Endothelial cell of umbilical vein (primary cell): ENCODE data around the gene CEP295NL. TPM values are rescaled to one million over a fixed set of nuclear protein-coding genes. Genes with fewer than 3 reads are reported as not detected.

ENCODE experiments used
- BruUV-seq: library from RNA; stranded (reverse); fragments of 400-500 nt; replicated peaks from 2 replicates; lab custom pipeline; 2021; lab: Mats Ljungman, UMichigan
- CTCF ChIA-PET: fragments of 300-600, 350-600 bp; sonication (Branson Sonifier 250); formaldehyde crosslinking; loops from one replicate; lab custom pipeline; 2021; ENCODE audit warnings: antibody characterized with exemption, inconsistent platforms; lab: Charles Lee
- POLR2A ChIA-PET: fragments of 300-600, 350-600 bp; sonication (Branson Sonifier 250); formaldehyde crosslinking; loops from one replicate; lab custom pipeline; 2021; ENCODE audit warnings: antibody characterized with exemption, inconsistent platforms; lab: Charles Lee
- DNase-seq: peaks from one replicate; pipeline ENCODE4 v3.0.0-alpha.2; 2011; ENCODE audit warnings: low read depth, low spot score
- FAIRE-seq: peaks from 2 replicates; lab custom pipeline; 2011; peaks lifted over from hg19 to GRCh38; lab: Jason Lieb, UNC
- H2AFZ ChIP-seq: 2 replicates; pipeline ENCODE4 v1.6.0; 2012; ENCODE audit warnings: low read depth, low read length, control low read depth, inconsistent platforms
- H3K27ac ChIP-seq: 2 replicates; pipeline ENCODE4 v1.5.1; 2011; ENCODE audit warnings: low read depth, mild to moderate bottlenecking, control low read depth, low read length, moderate library complexity; ENCODE audit not compliant: insufficient read depth
- H3K27me3 ChIP-seq, 2 experiments: 2 replicates each; pipeline versions ENCODE4 v1.6.0 to v1.6.1; 2011; ENCODE audit warnings: low read length in 2 of 2, mixed read lengths in 1 of 2; ENCODE audit not compliant: control insufficient read depth in 2 of 2, insufficient read depth in 2 of 2
- H3K36me3 ChIP-seq, 2 experiments: 2 replicates in 1 of 2; 3 replicates in 1 of 2; pipeline ENCODE4 v1.5.1; 2011; ENCODE audit warnings: low read length in 2 of 2, mild to moderate bottlenecking in 1 of 2, moderate library complexity in 1 of 2; ENCODE audit not compliant: control insufficient read depth in 2 of 2, insufficient read depth in 2 of 2; ENCODE audit errors: extremely low read depth in 1 of 2
- H3K4me1 ChIP-seq: 3 replicates; pipeline ENCODE4 v1.5.1; 2011; ENCODE audit warnings: mild to moderate bottlenecking, low read length; ENCODE audit not compliant: control insufficient read depth, insufficient read depth; ENCODE audit errors: extremely low read depth
- H3K4me2 ChIP-seq: 2 replicates; pipeline ENCODE4 v1.6.1; 2011; ENCODE audit warnings: low read length, control low read depth, mixed read lengths; ENCODE audit not compliant: insufficient read depth
- H3K4me3 ChIP-seq, 3 experiments: fragments of 200-600 bp in 1 of 3; sonication (generic), shearing (Covaris generic) in 1 of 3; replicated peaks in 1 of 3; 2 replicates each; pipeline ENCODE4 v1.5.1; 2011 to 2016; ENCODE audit warnings: control low read depth in 3 of 3, low read length in 3 of 3, mild to moderate bottlenecking in 2 of 3, inconsistent platforms in 1 of 3, low read depth in 1 of 3, moderate library complexity in 1 of 3; ENCODE audit not compliant: insufficient read depth in 1 of 3
- H3K79me2 ChIP-seq: 2 replicates; pipeline ENCODE4 v1.6.0; 2012; ENCODE audit warnings: low read length, inconsistent platforms; ENCODE audit not compliant: control insufficient read depth, insufficient read depth
- H3K9ac ChIP-seq: replicated peaks from 2 replicates; pipeline ENCODE3; 2011; ENCODE audit warnings: low read length, control low read depth; ENCODE audit not compliant: insufficient read depth; ENCODE audit errors: extremely low read depth
- H3K9me1 ChIP-seq: replicated peaks from 3 replicates; pipeline ENCODE4 v1.6.0; 2011; ENCODE audit warnings: mild to moderate bottlenecking, low read length; ENCODE audit not compliant: control insufficient read depth, insufficient read depth; ENCODE audit errors: extremely low read depth
- H3K9me3 ChIP-seq: replicated peaks from 2 replicates; pipeline ENCODE4 v1.5.1; 2012; ENCODE audit warnings: low read length, inconsistent platforms; ENCODE audit not compliant: control insufficient read depth, insufficient read depth
- H4K20me1 ChIP-seq: replicated peaks from 2 replicates; pipeline ENCODE3; 2011; ENCODE audit warnings: mild to moderate bottlenecking, low read length; ENCODE audit not compliant: control insufficient read depth, insufficient read depth; ENCODE audit errors: extremely low read depth
- EZH2 ChIP-seq: IDR thresholded peaks from 2 replicates; pipeline ENCODE4 v1.6.1; 2012; ENCODE audit warnings: borderline replicate concordance, low read depth, mild to moderate bottlenecking, moderate library complexity, low read length, inconsistent platforms; ENCODE audit not compliant: severe bottlenecking
- FOS ChIP-seq: IDR thresholded peaks from 2 replicates; pipeline ENCODE4 v1.6.1; 2011; ENCODE audit warnings: mild to moderate bottlenecking, low read length, moderate library complexity, borderline replicate concordance; ENCODE audit not compliant: insufficient read depth
- GATA2 ChIP-seq: IDR thresholded peaks from 2 replicates; pipeline ENCODE4 v1.7.0; 2011; ENCODE audit warnings: low read depth, mild to moderate bottlenecking, moderate library complexity, mixed read lengths, low read length; ENCODE audit not compliant: insufficient read length, insufficient read depth
- JUN ChIP-seq: IDR thresholded peaks from 2 replicates; pipeline ENCODE4 v1.6.1; 2011; ENCODE audit warnings: borderline replicate concordance, low read depth; ENCODE audit not compliant: insufficient read length, insufficient read depth
- POLR2A ChIP-seq: IDR thresholded peaks from 2 replicates; pipeline ENCODE4 v1.6.1; 2012; ENCODE audit warnings: low read depth, mild to moderate bottlenecking, control low read depth, low read length
- POLR2AphosphoS5 ChIP-seq: IDR thresholded peaks from 2 replicates; pipeline ENCODE4 v1.6.1; 2012; ENCODE audit warnings: low read depth, mild to moderate bottlenecking, control low read depth, low read length, moderate library complexity; ENCODE audit not compliant: insufficient read depth
- dilution Hi-C: fragments of 300-500 bp; cut with MboI; formaldehyde crosslinking; loops from one replicate; pipeline ENCODE4 v1.15.0; 2019; ENCODE audit warnings: low sequenced_read_pairs; ENCODE audit not compliant: extremely low pct_ligation_motif_present
- intact Hi-C: fragments of 100-400 bp; cut with micrococcal nuclease; formaldehyde crosslinking; loops from one replicate; pipeline ENCODE4 v1.10.0; 2022
- polyA plus RNA-seq, 4 experiments: library from polyadenylated mRNA; depleted of rRNA in 3 of 4; stranded (reverse) in 3 of 4; unstranded in 1 of 4; fragments of >200 nt; gene quantifications; 2 replicates each; pipeline versions ENCODE4 v1.2.1 to v1.2.3, GENCODE V29; 2011 to 2012; ENCODE audit warnings: missing spikeins in 1 of 4
- total RNA-seq: library from RNA; stranded (reverse); gene quantifications from 2 replicates; pipeline ENCODE4 v1.2.3, GENCODE V29; 2021

The CEP295NL gene
- total and polyA plus RNA-seq, 2 donors (not counting 3 experiments of a cell fraction or from before 2014, with no cell fraction given) = 0.10 to 8.3 TPM

- Histone ChIP-seq H3K4me3 (no peak overlapping the region), H3K9me3 (no peaks in the 10 kb centered on the region), H3K27me3 (no peaks in the 10 kb centered on the region), H3K4me2 (no peak overlapping the region), H3K9ac (no peak overlapping the region), H3K79me2 (peaks cover 15% of the 10 kb centered on the region), H3K9me1 (no peaks in the 10 kb centered on the region), H4K20me1 (no peaks in the 10 kb centered on the region), H3K4me1 (peaks cover 30% of the 10 kb centered on the region), H2AFZ (no peak overlapping the region), H3K27ac (peak overlapping the region; percentile 27), H3K36me3 (peaks cover 5 to 14% of the 10 kb centered on the region in 2 experiments)
- CTCF ChIA-PET = interaction anchor here (0.6 to 4.8 kb wide), 9 partner anchors 8 to 97 kb away, joined by 3 to 33 read pairs (median 3); no protein-coding TSS in a partner anchor
- dilution Hi-C loops (no loop called here), intact Hi-C loops (loop anchor here (1.0 to 2.0 kb wide), 4 partner anchors 8 to 61 kb away; partner anchors contain the start of gene TIMP2)
- FAIRE-seq (peak; percentile 94), DNase-seq (peak; percentile 94)
- TF ChIP-seq GATA2 (peak; percentile 80), POLR2AphosphoS5 (peak; percentile 66), FOS (no peak), EZH2 (no peak), POLR2A (peak; percentile 29), JUN (peak; percentile 84)
- POLR2A ChIA-PET = no interaction called here
- TSS peak; percentile 88 for BruUV-seq
Observed at GRCh38 chr17:78873519-78874340, 29.3 kb downstream of the CEP295NL start.
